ENCODE measurements around the gene DDAH1. TPM values are rescaled to one million over a fixed set of nuclear protein-coding genes. Genes with fewer than 3 reads are reported as not detected.
A peak's percentile ranks its signal among the peaks of the same experiment; 100 is the strongest.

The DDAH1 gene
- total and polyA plus RNA-seq, 2 of the 4 experiments (the other 2 are of a cell fraction) = 78.0 to 94.5 TPM

DNA sequence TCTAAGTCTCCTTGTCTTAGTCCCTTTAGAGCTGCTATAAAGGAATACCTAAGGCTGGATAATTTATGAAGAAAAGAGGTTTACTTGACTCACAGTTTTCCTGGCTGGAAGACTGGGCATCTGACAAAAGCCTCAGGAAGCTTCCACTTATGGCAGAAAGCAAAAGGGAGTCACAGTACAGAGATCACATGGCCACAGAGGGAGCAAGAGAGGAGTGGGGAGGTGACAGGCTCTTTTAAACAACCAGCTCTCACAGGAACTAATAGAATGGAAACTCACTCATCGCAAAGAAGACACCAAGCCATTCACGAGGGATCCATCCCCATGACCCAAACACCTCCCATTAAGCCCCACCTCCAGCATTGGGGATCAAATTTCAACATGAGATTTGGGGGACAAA, 68.8 kb downstream of the DDAH1 start:
- no peak overlapping the region for H3K4me2 ChIP-seq (ENCODE audit: low read depth, low read length)
- H3K27ac ChIP-seq (ENCODE audit: insufficient read depth, low read length) = no peak overlapping the region
- peaks cover 2% of the 10 kb centered on the region; the same call in 1 of the 2 replicates for H3K36me3 ChIP-seq (ENCODE audit: control insufficient read depth, insufficient read depth, low read length)
- H3K4ac ChIP-seq (ENCODE audit: low read depth, low read length) = no peak overlapping the region
- H3K9me3 ChIP-seq (ENCODE audit: control insufficient read depth, insufficient read depth, low read length) = no peaks in the 10 kb centered on the region
- H2BK5ac ChIP-seq (ENCODE audit: low read depth, low read length, poor library complexity, severe bottlenecking) = no peak overlapping the region
- H4K91ac ChIP-seq (ENCODE audit: insufficient read depth, low read depth, low read length) = no peak overlapping the region
- H3K9me1 ChIP-seq (ENCODE audit: insufficient read depth, low read length) = peaks cover 5% of the 10 kb centered on the region
- H3K14ac ChIP-seq (replicated peaks; ENCODE audit: low read depth, low read length) = no peak overlapping the region
- H4K5ac ChIP-seq (ENCODE audit: low read depth, low read length) = no peak overlapping the region
- DNase-seq (no peak), ATAC-seq (ENCODE audit: low read depth) (no peak)
- H3K4me1 ChIP-seq (ENCODE audit: control insufficient read depth, insufficient read depth, low read length) = peaks cover 9% of the 10 kb centered on the region
- H3K23ac ChIP-seq (ENCODE audit: low read depth, low read length) = no peak overlapping the region
- H2AK9ac ChIP-seq (replicated peaks; ENCODE audit: low read depth, low read length, poor library complexity) = no peak overlapping the region
- no peaks in the 10 kb centered on the region for H3K27me3 ChIP-seq (ENCODE audit: control insufficient read depth, insufficient read depth, low read length)
- no peaks in the 10 kb centered on the region; the same call in 1 of the 2 replicates for H4K20me1 ChIP-seq (ENCODE audit: insufficient read depth, low read length)
- no TSS peak for BruUV-seq (replicated peaks)
- intact Hi-C loops (cut with micrococcal nuclease) = loop anchor here (5.0 kb wide), 1 partner anchor 66 kb away; no protein-coding TSS in a partner anchor
- no peak for TF ChIP-seq BHLHE40 (IDR thresholded peaks at IDR 0.05; ENCODE audit: low read depth, low read length)
- no peak for TF ChIP-seq MAFK (IDR thresholded peaks at IDR 0.05; ENCODE audit: low read depth, low read length)
- TF ChIP-seq CHD1 (IDR thresholded peaks at IDR 0.05; ENCODE audit: low read depth, low read length) = no peak
- TF ChIP-seq FOS (IDR thresholded peaks at IDR 0.05; ENCODE audit: low read depth, low read length) = no peak
- TF ChIP-seq RAD21 (IDR thresholded peaks at IDR 0.05; ENCODE audit: low read length) = no peak
- TF ChIP-seq NFE2L2 (IDR thresholded peaks at IDR 0.05; ENCODE audit: low read depth, low read length) = no peak
- TF ChIP-seq RFX5 (IDR thresholded peaks at IDR 0.05; ENCODE audit: low read depth, low read length) = no peak
- TF ChIP-seq MXI1 (IDR thresholded peaks at IDR 0.05; ENCODE audit: borderline replicate concordance, low read depth, low read length) = no peak
- TF ChIP-seq RCOR1 (IDR thresholded peaks at IDR 0.05; ENCODE audit: insufficient replicate concordance, low read length) = no peak
- TF ChIP-seq, protein P1, sequence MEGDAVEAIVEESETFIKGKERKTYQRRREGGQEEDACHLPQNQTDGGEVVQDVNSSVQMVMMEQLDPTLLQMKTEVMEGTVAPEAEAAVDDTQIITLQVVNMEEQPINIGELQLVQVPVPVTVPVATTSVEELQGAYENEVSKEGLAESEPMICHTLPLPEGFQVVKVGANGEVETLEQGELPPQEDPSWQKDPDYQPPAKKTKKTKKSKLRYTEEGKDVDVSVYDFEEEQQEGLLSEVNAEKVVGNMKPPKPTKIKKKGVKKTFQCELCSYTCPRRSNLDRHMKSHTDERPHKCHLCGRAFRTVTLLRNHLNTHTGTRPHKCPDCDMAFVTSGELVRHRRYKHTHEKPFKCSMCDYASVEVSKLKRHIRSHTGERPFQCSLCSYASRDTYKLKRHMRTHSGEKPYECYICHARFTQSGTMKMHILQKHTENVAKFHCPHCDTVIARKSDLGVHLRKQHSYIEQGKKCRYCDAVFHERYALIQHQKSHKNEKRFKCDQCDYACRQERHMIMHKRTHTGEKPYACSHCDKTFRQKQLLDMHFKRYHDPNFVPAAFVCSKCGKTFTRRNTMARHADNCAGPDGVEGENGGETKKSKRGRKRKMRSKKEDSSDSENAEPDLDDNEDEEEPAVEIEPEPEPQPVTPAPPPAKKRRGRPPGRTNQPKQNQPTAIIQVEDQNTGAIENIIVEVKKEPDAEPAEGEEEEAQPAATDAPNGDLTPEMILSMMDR (conservative IDR thresholded peaks at IDR 0.05; ENCODE audit: low read depth, low read length) = no peak
- TF ChIP-seq CEBPB (IDR thresholded peaks at IDR 0.05; ENCODE audit: low read depth, low read length) = no peak
- no peak for TF ChIP-seq ELK1 (IDR thresholded peaks at IDR 0.05; ENCODE audit: borderline replicate concordance, low read depth, low read length)
- no peak for TF ChIP-seq MAZ (IDR thresholded peaks at IDR 0.05; ENCODE audit: borderline replicate concordance, low read depth, low read length)
- TF ChIP-seq POLR2A (IDR thresholded peaks at IDR 0.05; ENCODE audit: low read depth, low read length) = no peak
- no peak overlapping the region for H2AFZ ChIP-seq (replicated peaks; ENCODE audit: low read length, poor library complexity)
- peaks cover 42 to 67% of the 10 kb centered on the region in 2 experiments for H3K79me1 ChIP-seq (ENCODE audit: low read depth in 1 of 2, low read length in 2 of 2)
- no peak overlapping the region for H2BK15ac ChIP-seq (ENCODE audit: low read depth, low read length)
- H3K9ac ChIP-seq (ENCODE audit: low read depth, low read length) = no peak overlapping the region
- no CpG with 5 or more reads among the region's 2 CpGs for WGBS, 2 experiments (ENCODE audit: extremely low coverage in 2 of 2, insufficient read length in 1 of 2)
- H3K18ac ChIP-seq (ENCODE audit: low read depth, low read length) = no peak overlapping the region
- H2BK120ac ChIP-seq (ENCODE audit: low read depth, low read length) = no peak overlapping the region
- peak overlapping the region in 1 of 2 experiments; percentile 55; a peak in 1 of 4 replicates for H4K8ac ChIP-seq (ENCODE audit: low read depth in 2 of 2, low read length in 2 of 2)
- no peak overlapping the region for H2AK5ac ChIP-seq (ENCODE audit: low read depth, low read length)
- H2BK20ac ChIP-seq (ENCODE audit: low read depth, low read length) = no peak overlapping the region
- in situ Hi-C loops (cut with MboI; ENCODE audit: low sequenced_read_pairs) = loop anchor here (5.0 kb wide), 1 partner anchor 84 kb away; no protein-coding TSS in a partner anchor
- ChIA-PET CTCF (no interaction called here), POLR2A (ENCODE audit: unreplicated experiment) (no interaction called here)
- dilution Hi-C loops (cut with HindIII; ENCODE audit: low sequenced_read_pairs, unreplicated experiment) = no loop called here
- H3K56ac ChIP-seq (ENCODE audit: extremely low read depth, insufficient read depth, low read length) = no peak overlapping the region
- H3K4me3 ChIP-seq (ENCODE audit: insufficient read depth, low read depth, low read length) = no peak overlapping the region
